Gastroesophageal sphincter (tissue), 3 donors: ENCODE data around the gene USP24.

Experiments used
- EP300 ChIP-seq: sonication (generic); formaldehyde crosslinking; IDR thresholded peaks from one replicate; pipeline ENCODE4 v1.6.1; 2017; ENCODE audit warnings: antibody characterized with exemption, mild to moderate bottlenecking
- POLR2A ChIP-seq, 2 donors: fragments of 450-650 bp; IDR thresholded peaks; one replicate each; pipeline ENCODE4 v1.6.1; 2017; ENCODE audit warnings: antibody characterized with exemption in 2 of 2, mild to moderate bottlenecking in 2 of 2, moderate library complexity in 1 of 2
- POLR2AphosphoS5 ChIP-seq: sonication (generic); formaldehyde crosslinking; IDR thresholded peaks from one replicate; pipeline ENCODE4 v1.6.1; 2017; ENCODE audit warnings: antibody characterized with exemption
- TF ChIP-seq, protein P1 (sequence below), 4 experiments: fragments of 200-600 bp in 2 of 4; fragments of 450-650 bp in 2 of 4; sonication (generic) in 1 of 4; IDR thresholded peaks; one replicate each; pipeline ENCODE4 v1.5.1; 2017 to 2019; ENCODE audit warnings: antibody characterized with exemption in 4 of 4, mild to moderate bottlenecking in 2 of 4, moderate library complexity in 2 of 4

DNA sequence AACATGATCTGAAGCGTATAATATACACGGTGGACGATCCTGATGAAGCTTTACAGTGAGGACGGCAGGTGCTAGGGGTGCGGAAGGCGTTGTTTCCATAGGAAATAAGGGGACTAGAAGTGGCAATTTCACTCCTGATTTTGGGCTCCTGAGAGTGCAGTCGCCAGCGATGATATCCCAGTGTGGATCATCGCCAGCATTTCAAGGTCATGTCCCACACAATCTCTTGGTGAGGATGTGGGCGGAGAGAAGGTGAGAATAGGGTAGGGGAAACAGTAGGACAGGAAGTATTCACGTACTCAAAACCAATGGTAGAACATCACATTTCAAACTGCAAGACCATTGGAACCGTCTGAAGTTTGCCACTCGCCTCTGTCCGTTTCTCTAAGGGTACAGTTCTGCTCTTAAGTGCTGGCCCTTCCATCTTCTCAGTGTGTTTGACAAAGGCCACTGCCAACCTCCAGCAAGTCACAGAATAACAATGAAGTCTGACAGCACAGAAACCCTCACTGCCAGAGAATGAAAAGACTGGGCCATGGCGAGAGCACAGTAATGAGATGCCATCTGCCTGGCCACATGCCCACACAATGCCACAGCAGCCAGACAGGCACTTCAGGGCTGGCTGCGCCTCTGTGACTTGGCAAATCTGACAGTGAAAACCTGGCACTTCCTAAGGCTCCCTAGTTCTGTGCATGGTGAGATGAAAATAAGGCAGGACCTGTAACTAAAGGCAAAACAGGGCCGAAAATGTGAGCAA is 148.0 kb downstream of the USP24 start:
- TF ChIP-seq, protein P1, sequence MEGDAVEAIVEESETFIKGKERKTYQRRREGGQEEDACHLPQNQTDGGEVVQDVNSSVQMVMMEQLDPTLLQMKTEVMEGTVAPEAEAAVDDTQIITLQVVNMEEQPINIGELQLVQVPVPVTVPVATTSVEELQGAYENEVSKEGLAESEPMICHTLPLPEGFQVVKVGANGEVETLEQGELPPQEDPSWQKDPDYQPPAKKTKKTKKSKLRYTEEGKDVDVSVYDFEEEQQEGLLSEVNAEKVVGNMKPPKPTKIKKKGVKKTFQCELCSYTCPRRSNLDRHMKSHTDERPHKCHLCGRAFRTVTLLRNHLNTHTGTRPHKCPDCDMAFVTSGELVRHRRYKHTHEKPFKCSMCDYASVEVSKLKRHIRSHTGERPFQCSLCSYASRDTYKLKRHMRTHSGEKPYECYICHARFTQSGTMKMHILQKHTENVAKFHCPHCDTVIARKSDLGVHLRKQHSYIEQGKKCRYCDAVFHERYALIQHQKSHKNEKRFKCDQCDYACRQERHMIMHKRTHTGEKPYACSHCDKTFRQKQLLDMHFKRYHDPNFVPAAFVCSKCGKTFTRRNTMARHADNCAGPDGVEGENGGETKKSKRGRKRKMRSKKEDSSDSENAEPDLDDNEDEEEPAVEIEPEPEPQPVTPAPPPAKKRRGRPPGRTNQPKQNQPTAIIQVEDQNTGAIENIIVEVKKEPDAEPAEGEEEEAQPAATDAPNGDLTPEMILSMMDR (IDR thresholded peaks at IDR 0.05), result no peak
- TF ChIP-seq POLR2A (IDR thresholded peaks at IDR 0.05) (no peak), POLR2AphosphoS5 (no peak), EP300 (no peak)
